Skin of body (tissue), 3 donors: ENCODE measurements around the gene ZNF528. TPM values are rescaled to one million over a fixed set of nuclear protein-coding genes. Genes with fewer than 3 reads are reported as not detected.
A peak's percentile ranks its signal among the peaks of the same experiment; 100 is the strongest.

Experiments used
- DNase-seq: peaks from one replicate; lab custom pipeline; 2025; lab: John Stamatoyannopoulos, UW
- small RNA-seq: library from RNA; depleted of rRNA; stranded (forward); fragments of <200 nt; gene quantifications from one replicate; pipeline ENCODE3, GENCODE V24; 2014; ENCODE audit warnings: low replicate concordance
- total RNA-seq: library from RNA; depleted of rRNA; stranded (reverse); fragments of >200 nt; gene quantifications from one replicate; pipeline ENCODE4 v1.2.3, GENCODE V29; 2014

ZNF528 gene
- 18.2 TPM for total RNA-seq

GRCh38 chr19:52397310-52398080 is at the start of gene ZNF528:
Gene ZNF528, plus strand, starts transcription at chr19:52397849. Its CDS starts 4,165 bp downstream, at chr19:52402014.
- DNase-seq: peak; percentile 90

DNA sequence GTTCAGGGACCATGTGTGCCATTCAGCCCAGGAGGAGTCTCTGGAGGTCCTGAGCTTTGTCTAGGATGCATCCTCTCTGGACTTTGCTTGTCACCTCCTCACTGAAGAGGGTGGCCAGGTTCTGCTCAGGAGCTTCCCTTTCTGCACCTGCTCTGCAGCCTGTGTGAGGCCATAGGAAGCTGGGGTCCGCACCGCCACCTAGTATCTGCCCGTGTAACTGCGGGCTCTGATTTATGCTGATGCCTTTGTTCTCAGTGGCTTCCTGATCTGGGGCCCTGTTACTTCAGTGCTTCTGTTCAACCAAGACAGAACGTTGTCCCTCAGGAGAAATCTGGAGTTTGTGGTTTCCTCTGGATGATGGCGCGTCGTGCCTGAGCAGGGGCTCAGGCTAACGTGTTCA is 46.1 kb upstream of the ZNF528 start:
- DNase-seq: no peak

DNA sequence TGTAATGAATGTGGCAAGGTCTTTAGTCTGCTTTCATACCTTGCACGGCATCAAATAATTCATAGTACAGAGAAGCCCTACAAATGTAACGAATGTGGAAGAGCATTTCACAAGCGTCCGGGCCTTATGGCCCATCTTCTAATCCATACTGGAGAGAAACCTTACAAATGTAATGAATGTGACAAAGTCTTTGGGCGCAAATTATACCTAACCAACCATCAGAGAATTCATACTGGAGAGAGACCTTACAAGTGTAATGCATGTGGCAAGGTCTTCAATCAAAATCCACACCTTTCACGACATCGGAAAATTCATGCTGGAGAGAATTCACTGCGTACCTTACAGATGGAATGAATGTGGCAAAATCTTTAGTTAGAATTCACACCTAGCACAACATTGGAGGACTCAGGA is 31.2 kb upstream of the ZNF528 start:
- no peak for DNase-seq

DNA sequence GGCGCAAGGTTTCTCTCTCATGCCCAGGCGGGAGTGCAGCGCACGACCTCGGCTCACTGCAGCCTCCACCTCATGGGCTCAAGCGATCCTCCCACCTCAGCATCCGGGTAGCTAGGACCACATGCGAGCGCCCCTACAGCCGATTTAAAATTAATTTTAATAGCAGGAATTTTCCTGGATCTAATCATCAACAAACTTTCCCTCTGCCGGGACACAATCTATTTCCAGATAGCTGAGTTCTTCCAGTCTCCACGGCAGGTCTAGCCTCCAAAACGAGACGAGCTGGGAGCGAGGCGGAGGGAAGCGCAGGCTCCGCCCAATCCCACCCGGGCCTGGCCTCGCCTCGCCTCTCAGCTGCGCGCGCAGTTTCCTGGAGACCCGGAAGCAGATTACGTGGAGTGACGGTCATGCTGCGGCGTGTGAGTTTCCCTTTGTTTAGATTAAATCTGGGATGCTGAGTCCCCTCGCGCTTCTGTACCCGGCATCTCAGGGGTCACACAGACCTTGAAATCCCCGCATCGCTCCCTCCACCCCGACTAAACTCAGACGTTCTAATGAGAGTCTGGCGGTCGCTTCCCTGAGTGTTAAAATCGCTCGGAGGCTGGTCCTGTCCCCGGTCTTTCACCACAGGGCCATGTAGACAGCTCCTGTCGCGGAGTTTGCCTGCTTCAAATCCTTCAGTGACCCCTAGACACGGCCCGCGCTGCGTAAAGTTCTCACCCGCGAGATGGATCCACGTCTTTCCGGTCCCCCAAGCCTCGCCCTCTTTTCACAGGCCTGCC is 27.9 kb upstream of the ZNF528 start, which contains the start of gene ZNF880:
TSS of gene ZNF880 (plus strand) at position 365 of the 782 bp plus-strand sequence. CDS start at position 408, 43 bp downstream.
- DNase-seq: peak; percentile 96

- DNase-seq: no peak
Observed at GRCh38 chr19:52370341-52370710, 27.3 kb upstream of the ZNF528 start.

GRCh38 chr19:52391135-52391534 is 6.5 kb upstream of the ZNF528 start:
- no peak for DNase-seq

GRCh38 chr19:52398081-52398441 is 412 bp downstream of the ZNF528 start:
- no peak for DNase-seq

GRCh38 chr19:52410276-52410675 is 12.6 kb downstream of the ZNF528 start:
- no peak for DNase-seq

GRCh38 chr19:52415711-52416110 is 18.1 kb downstream of the ZNF528 start:
- no peak for DNase-seq

- no peak for DNase-seq
Observed at GRCh38 chr19:52428937-52429336, 31.3 kb downstream of the ZNF528 start, which contains the start of gene ZNF534. Gene ZNF534, plus strand, starts transcription at chr19:52429148. Its CDS starts 2,327 bp downstream, at chr19:52431475.

GRCh38 chr19:52442179-52442578 is 44.5 kb downstream of the ZNF528 start:
- no peak for DNase-seq

GRCh38 chr19:52444506-52444905 is 46.9 kb downstream of the ZNF528 start:
- DNase-seq: no peak

- DNase-seq: no peak
Observed at GRCh38 chr19:52451241-52451640, 53.6 kb downstream of the ZNF528 start.

DNA sequence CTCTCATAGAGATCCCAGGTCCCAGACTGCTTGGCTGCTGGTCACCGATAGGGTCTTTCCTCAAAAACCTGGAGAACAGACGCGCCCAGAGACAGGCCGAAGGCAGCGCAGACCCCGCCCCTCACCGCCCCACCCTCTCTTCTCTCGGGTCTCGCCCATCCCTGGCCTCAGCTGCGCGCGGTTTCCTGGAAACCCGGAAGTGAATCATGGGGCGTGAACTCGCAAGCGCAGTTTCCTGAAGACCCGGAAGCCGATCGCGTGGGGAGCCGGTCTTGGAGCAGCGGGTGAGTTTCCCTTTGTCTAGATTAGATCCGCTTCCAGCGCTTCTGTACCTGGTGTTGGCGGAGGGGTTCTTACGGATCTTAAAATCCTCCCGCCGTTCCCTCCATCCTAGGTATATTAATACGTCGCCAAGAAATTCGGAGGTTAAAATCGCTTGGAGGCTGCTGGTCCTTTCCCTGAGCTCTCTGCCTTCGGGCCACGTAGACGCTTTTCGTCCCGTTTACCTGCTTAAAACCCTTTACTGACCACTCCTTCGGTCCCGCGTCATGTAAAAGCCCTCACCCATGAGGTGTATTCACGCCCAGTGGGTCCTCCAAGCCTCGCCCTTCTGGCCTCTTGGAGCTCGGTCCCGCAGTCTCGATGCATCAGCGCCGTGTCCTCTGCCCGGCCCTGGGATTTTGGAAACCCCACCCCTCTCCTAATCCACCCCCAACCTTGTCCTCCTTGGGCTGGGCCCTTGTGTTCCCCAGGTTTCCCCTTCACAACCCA is 55.9 kb downstream of the ZNF528 start, which contains the start of gene ZNF578:
TSS of gene ZNF578 (plus strand) at position 230 of the 771 bp plus-strand sequence. CDS start 48,293 bp downstream, outside the sequence.
- DNase-seq: peak; percentile 88

GRCh38 chr19:52464798-52465470 is 67.3 kb downstream of the ZNF528 start:
- no peak for DNase-seq

Small RNA genes within 50 kb of the gene (small RNA-seq; reads per million reads assigned to genes)
- gene AC010332.1: not detected

Other genes with a start within 250 kb of the ZNF528 start
- 14.0 TPM for gene ZNF836, start 226.2 kb upstream of the ZNF528 start, total RNA-seq
- gene PPP2R1A, start 207.8 kb upstream of the ZNF528 start, total RNA-seq: 53.9 TPM
- gene ZNF766, start 128.3 kb upstream of the ZNF528 start, total RNA-seq: 16.9 TPM
- 5.1 TPM for gene ZNF480, start 100.7 kb upstream of the ZNF528 start, total RNA-seq
- 2.6 TPM for gene ZNF610, start 61.6 kb upstream of the ZNF528 start, total RNA-seq
- 27.2 TPM for gene ZNF880, start 27.9 kb upstream of the ZNF528 start, total RNA-seq
- 0.20 TPM for gene ZNF534, start 31.3 kb downstream of the ZNF528 start, total RNA-seq
- 3.4 TPM for gene ZNF578, start 55.7 kb downstream of the ZNF528 start, total RNA-seq
- 22.1 TPM for gene ZNF808, start 129.8 kb downstream of the ZNF528 start, total RNA-seq
- 17.5 TPM for gene ZNF701, start 172.4 kb downstream of the ZNF528 start, total RNA-seq
- gene ZNF83, start 240.5 kb downstream of the ZNF528 start, total RNA-seq: 78.2 TPM